ENCODE results near the gene CDC27.

DNA sequence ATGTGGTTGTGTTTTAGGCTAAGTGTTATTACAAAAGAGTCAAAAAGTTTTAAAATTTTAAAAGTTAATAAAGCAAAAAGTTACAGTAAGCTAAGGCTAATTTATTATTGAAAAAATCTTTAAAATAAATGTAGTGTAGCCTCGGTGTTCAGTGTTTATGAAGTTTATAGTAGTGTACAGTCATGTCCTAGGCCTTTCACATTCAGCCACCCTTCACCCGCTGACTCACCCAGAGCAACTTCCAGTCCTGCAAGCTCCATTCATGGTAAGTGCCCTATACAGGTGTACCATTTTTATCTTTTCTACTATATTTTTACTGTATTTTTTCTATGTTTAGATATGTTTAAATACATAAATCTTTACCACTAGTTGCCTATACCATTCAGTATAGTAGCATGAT is 111.5 kb downstream of the CDC27 start:
- no peak for TF ChIP-seq EZH2 (IDR thresholded peaks at IDR 0.05; ENCODE audit: borderline replicate concordance, low read depth, low read length, poor library complexity, severe bottlenecking)
- TF ChIP-seq, protein P1, sequence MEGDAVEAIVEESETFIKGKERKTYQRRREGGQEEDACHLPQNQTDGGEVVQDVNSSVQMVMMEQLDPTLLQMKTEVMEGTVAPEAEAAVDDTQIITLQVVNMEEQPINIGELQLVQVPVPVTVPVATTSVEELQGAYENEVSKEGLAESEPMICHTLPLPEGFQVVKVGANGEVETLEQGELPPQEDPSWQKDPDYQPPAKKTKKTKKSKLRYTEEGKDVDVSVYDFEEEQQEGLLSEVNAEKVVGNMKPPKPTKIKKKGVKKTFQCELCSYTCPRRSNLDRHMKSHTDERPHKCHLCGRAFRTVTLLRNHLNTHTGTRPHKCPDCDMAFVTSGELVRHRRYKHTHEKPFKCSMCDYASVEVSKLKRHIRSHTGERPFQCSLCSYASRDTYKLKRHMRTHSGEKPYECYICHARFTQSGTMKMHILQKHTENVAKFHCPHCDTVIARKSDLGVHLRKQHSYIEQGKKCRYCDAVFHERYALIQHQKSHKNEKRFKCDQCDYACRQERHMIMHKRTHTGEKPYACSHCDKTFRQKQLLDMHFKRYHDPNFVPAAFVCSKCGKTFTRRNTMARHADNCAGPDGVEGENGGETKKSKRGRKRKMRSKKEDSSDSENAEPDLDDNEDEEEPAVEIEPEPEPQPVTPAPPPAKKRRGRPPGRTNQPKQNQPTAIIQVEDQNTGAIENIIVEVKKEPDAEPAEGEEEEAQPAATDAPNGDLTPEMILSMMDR (conservative IDR thresholded peaks at IDR 0.05; ENCODE audit: low read depth, low read length), result no peak
